PFSK-1 (cell line): ENCODE results near the gene TEAD2.

ENCODE experiments used
- FOXP2 ChIP-seq: optimal IDR thresholded peaks from 2 replicates; pipeline ENCODE3; 2011; ENCODE audit warnings: borderline replicate concordance, control low read depth, inconsistent platforms; ENCODE audit not compliant: insufficient read depth; ENCODE audit errors: extremely low read length, extremely low read depth
- POLR2AphosphoS5 ChIP-seq: IDR thresholded peaks from 2 replicates; pipeline ENCODE4 v1.6.1; 2012; ENCODE audit warnings: low read depth, mild to moderate bottlenecking, control low read depth, low read length, moderate library complexity
- SIN3A ChIP-seq: IDR thresholded peaks from 2 replicates; pipeline ENCODE4 v1.6.1; 2012; ENCODE audit warnings: mild to moderate bottlenecking, low read length, moderate library complexity, borderline replicate concordance; ENCODE audit not compliant: insufficient read depth
- TAF1 ChIP-seq: IDR thresholded peaks from 2 replicates; pipeline ENCODE4 v1.6.1; 2012; ENCODE audit warnings: low read length, control low read depth, borderline replicate concordance; ENCODE audit not compliant: insufficient read depth
- TF ChIP-seq, protein P1 (sequence below), 2 experiments: IDR thresholded peaks; 2 replicates each; pipeline versions ENCODE4 v1.6.1 to v1.8.0; 2011 to 2012; ENCODE audit warnings: low read depth in 2 of 2, low read length in 2 of 2, control low read depth in 1 of 2, inconsistent platforms in 1 of 2, mild to moderate bottlenecking in 1 of 2, moderate library complexity in 1 of 2; ENCODE audit not compliant: insufficient read depth in 1 of 2

- TF ChIP-seq POLR2AphosphoS5 (no peak), TAF1 (no peak), FOXP2 (no peak), SIN3A (no peak)
- TF ChIP-seq, protein P1, sequence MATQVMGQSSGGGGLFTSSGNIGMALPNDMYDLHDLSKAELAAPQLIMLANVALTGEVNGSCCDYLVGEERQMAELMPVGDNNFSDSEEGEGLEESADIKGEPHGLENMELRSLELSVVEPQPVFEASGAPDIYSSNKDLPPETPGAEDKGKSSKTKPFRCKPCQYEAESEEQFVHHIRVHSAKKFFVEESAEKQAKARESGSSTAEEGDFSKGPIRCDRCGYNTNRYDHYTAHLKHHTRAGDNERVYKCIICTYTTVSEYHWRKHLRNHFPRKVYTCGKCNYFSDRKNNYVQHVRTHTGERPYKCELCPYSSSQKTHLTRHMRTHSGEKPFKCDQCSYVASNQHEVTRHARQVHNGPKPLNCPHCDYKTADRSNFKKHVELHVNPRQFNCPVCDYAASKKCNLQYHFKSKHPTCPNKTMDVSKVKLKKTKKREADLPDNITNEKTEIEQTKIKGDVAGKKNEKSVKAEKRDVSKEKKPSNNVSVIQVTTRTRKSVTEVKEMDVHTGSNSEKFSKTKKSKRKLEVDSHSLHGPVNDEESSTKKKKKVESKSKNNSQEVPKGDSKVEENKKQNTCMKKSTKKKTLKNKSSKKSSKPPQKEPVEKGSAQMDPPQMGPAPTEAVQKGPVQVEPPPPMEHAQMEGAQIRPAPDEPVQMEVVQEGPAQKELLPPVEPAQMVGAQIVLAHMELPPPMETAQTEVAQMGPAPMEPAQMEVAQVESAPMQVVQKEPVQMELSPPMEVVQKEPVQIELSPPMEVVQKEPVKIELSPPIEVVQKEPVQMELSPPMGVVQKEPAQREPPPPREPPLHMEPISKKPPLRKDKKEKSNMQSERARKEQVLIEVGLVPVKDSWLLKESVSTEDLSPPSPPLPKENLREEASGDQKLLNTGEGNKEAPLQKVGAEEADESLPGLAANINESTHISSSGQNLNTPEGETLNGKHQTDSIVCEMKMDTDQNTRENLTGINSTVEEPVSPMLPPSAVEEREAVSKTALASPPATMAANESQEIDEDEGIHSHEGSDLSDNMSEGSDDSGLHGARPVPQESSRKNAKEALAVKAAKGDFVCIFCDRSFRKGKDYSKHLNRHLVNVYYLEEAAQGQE (IDR thresholded peaks at IDR 0.05; ENCODE audit: insufficient read depth in 1 of 2, low read depth in 2 of 2, low read length in 2 of 2) = no peak
Observed at GRCh38 chr19:49400029-49400428, 37.8 kb upstream of the TEAD2 start.
